Epidermal melanocyte (primary cell): Measurements from ENCODE around the gene MYO15B.

Experiments
- DNase-seq: peaks from one replicate; pipeline ENCODE4 v3.0.0; 2011; ENCODE audit warnings: low spot score; ENCODE audit not compliant: insufficient read length

MYO15B gene

GRCh38 chr17:75558666-75559530, 28.7 kb upstream of the MYO15B start:
- no peak for DNase-seq

- DNase-seq = no peak
Observed at GRCh38 chr17:75559958-75560533, 27.6 kb upstream of the MYO15B start.

DNA sequence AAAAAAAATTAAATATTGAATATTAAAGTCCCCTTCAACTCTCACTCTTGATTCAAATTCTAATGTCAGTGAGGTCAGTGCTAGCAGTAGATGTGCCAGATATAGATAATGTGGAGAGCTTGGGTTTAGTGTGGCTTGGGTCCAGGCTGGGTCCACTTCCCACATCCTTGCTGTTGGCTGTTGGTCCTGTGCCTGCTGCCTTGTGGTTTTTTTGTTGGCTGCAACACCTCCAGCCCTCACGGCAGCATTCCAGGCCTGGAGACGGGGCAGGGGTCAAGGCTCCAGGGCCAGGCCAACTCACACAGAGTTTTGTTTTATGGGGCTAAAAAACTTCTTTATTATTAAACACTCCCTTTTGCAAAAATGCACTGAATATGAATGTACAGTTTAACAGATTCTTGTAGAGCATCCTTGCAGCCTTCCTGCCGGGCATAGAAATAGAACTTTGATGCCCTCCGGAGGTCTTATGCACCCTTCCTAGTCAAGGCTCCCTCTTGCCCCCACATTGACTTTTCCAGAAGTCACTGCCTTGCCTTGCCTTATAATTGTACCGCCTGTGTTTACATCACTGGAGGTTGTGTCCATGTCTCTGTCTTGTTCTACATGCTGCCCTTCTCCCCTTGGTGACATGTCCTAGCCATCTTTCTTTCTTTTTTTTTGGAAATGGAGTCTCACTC, 25.5 kb upstream of the MYO15B start:
- no peak for DNase-seq

DNA sequence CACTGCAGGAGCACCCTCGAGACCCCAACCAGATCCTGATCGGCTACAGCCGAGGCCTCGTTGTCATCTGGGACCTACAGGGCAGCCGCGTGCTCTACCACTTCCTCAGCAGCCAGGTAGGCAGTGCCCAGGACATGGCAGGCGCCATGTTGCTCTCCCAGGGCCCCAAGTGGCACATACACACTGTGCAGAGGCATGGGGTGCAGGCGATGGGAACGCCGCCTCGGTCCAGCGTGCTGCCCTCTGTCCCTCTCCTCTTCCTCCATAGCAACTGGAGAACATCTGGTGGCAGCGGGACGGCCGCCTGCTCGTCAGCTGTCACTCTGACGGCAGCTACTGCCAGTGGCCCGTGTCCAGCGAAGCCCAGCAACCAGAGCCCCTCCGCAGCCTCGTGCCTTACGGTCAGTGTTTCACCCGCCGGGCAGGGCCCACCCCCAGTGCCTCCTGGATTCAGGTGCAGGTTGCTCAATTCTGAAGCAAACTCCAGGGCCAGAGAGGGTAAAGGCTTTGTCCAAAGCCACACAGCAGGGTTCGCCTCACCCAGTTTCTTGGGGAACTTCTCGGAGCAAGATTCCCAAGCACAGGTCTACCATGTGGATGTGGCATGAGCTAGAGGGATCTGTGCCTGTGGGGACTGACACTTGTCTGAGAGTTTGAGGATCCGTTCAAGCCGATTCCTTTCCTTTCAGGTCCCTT, 24.4 kb upstream of the MYO15B start:
- DNase-seq = no peak

DNA sequence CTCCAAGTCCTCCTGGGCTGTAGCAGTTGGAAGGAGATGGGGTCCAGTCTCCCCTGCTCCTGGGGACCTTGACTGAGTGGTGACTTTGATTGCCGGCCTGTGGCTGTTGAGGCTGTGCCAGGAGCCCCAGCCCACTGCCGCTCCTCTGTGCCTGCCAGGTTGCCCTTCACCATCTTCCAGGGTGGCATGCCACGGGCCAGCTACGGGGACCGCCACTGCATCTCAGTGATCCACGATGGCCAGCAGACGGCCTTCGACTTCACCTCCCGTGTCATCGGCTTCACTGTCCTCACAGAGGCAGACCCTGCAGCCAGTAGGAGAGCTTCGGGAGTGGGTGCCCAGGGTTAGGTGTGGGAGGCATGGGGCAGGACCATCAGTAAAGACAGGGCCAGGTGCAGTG, 23.4 kb upstream of the MYO15B start:
- DNase-seq = no peak

- DNase-seq = no peak
Observed at GRCh38 chr17:75565066-75565465, 22.5 kb upstream of the MYO15B start.

DNA sequence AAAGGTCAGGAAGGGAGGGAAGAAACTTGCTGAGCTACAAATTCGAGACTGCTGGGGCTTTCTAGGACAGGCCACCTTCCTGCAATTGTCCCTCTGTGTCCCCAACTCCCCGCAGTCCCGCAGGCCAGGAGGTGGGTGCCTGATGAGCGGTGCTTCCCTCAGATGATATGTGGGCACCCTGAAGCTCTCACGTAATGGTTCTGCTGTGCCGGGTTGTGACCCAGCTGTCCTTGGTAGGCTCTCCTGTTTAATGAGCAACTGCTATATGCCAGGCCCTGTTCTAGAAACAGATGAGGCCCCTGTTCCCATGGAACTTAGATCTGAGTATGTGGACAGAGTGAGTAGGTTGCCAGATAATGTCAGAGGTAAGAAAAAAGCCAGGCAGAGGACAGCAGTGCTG, 22.0 kb upstream of the MYO15B start:
- DNase-seq = no peak

DNA sequence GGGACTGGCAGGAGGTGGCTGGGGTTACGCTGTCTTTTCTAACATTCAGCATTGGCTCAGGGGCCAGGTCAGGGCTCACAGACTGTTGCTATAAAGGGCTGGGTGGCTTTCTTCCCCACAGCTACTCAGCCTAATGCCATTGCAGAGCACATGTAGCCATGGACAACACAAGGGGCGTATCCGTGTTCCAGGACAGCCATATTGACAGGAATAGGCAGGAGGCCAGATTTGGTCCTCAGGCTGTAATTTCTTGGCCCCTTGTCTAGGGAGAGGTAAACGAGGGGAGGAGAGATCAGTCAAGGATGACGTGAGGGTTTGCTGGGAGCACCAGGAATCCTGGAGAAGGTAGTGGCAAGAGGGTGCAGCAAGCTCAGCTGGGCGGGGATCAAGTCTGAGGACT, 21.2 kb upstream of the MYO15B start:
- DNase-seq = no peak

DNA sequence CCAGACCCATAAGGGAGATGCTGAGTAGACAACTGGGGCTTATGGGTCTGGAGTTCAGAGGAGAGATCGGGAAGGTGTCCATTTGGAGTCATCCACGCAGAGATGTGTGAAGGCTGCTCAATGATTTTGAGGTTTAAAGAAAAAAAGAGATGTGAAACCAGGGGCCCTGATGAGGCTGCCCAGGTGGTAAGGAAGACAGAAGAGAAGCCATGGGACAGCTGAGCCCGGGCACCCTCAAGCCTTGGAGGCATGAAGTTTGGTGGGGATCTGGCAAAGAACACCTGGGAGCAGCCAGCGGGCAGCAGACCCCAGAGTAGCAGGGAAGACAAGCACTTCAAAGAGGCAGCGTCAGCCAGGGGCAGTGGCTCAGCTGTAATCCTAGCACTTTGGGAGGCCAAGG, 20.8 kb upstream of the MYO15B start:
- no peak for DNase-seq

- no peak for DNase-seq
Observed at GRCh38 chr17:75568412-75569255, 19.0 kb upstream of the MYO15B start.

GRCh38 chr17:75570034-75570676, 17.4 kb upstream of the MYO15B start:
- DNase-seq = no peak

DNA sequence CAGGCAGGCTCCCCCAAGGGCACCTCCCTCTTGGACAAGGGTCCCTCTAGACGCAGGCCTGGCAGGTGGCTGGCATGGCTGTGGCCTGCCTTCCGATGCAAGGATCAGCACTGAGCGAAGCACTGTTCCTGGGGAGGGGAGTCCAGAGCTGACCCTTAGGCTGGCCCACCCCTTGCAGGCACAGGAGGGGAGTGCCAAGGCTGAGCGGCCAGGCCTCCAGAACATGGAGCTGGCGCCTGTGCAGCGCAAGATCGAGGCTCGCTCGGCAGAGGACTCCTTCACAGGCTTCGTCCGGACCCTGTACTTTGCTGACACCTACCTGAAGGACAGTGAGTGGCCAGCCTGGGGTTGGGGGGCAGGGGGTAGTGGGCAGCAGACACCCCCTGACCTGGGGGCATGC, 16.8 kb upstream of the MYO15B start:
- no peak for DNase-seq

DNA sequence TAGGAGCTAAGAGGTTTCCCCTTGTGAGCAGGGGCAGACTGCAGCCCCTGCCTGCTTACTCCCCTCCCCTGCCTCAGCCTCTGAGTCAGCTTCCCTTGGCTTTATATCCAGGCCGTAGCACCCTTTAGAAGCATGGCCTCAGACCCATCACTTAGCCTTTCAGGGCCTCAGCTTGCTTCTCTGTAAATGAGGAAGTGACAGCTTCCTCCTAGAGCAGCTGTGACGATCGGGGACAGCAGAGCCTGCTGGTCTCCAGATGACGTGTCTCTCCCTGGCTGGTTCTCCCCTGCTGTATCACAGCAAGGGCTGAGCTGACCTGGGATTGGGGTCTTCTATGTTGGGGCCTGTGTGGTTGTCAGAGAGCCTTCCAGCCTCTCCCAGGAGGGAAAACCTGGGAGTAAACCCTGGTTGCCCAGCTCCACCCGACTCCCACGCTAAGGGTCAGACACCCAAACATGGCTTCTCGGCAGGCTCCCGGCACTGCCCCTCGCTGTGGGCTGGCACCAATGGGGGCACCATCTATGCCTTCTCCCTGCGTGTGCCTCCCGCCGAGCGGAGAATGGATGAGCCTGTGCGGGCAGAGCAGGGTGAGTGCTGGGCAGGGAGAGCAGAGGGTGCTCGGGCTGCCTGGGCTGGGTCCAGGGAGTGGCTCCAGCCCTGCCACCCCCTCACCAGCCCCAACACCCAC, 16.3 kb upstream of the MYO15B start:
- no peak for DNase-seq

- DNase-seq = no peak
Observed at GRCh38 chr17:75571885-75572215, 15.8 kb upstream of the MYO15B start.

GRCh38 chr17:75572713-75573539, 14.7 kb upstream of the MYO15B start:
- DNase-seq = no peak

DNA sequence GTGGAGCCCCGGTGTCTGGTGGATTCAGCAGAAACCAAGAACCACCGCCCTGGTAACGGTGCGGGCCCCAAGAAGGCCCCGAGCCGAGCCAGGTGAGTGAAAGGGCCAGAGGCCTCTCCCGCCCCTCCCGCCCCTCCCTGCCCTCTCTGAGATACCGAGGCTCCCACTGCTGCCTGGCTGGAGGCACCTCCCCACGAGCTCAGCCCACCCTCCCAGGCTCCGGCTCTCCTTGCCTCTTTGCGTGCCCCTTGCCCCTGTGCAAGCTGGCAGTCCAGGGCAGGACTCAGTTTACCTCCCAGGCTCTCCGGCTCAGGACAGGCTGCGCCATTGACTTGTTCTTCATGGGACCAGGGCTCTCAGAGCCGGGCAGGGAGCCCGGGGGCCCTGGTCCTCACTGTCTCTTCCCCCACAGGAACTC, 14.1 kb upstream of the MYO15B start:
- no peak for DNase-seq

DNA sequence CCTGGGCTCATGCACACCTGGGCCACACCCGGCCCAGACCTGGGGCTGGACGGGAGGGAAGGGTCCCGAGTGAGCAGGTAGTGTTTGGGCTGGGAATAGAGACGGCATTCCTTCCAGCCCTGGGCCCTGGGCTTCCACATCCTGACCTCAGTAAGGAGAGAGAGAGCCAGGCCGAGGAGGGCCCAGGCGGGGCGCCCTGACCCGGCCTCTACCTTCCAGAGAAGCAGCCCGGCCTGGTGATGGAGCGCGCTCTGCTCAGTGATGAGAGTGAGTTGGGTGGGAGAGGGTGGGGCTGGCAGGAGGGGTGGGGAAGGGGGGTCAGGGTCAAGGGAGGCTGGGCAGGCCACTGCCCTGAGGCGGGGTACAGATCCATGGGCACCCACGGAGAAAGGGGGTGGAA, 13.6 kb upstream of the MYO15B start:
- no peak for DNase-seq

DNA sequence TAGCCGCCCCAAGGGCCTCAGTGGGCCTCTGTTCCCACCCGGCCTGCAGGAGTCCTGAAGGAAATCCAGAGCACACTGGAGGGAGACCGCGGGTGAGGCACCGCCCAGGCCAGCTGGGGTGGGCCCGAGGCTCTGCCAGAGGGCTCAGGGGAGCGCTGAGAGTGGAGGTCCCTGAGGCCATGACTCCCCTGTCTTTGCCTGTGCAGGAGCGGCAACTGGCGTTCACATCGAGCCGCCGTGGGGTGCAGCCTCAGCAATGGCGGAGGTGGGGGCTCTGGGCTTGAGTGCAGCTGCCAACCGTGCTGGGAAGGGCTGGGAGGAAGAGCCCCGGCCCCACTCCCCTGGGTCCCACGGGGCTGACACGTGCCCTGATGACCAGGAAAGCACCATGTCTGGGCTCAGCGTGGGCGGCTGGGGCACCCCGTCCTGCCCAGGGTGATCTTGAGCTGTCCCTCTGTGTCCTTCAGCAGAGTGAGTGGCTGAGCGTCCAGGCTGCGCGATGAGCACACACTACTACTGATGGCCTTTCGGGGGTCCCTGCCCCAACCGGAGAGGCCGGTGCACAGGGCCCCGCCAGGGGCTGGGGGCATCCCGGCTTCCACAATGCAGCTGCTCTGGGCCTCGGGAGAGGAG, 13.1 kb upstream of the MYO15B start:
- DNase-seq = no peak

GRCh38 chr17:75575197-75575596, 12.4 kb upstream of the MYO15B start:
- DNase-seq = no peak
